GM19099 (cell line): ENCODE results near the gene ADD2.

Source experiments
- POLR2A ChIP-seq: IDR thresholded peaks from 3 replicates; pipeline ENCODE4 v1.6.1; 2011; ENCODE audit warnings: low read depth; ENCODE audit not compliant: insufficient read length; ENCODE audit errors: extremely low read depth

ADD2 gene, protein sequence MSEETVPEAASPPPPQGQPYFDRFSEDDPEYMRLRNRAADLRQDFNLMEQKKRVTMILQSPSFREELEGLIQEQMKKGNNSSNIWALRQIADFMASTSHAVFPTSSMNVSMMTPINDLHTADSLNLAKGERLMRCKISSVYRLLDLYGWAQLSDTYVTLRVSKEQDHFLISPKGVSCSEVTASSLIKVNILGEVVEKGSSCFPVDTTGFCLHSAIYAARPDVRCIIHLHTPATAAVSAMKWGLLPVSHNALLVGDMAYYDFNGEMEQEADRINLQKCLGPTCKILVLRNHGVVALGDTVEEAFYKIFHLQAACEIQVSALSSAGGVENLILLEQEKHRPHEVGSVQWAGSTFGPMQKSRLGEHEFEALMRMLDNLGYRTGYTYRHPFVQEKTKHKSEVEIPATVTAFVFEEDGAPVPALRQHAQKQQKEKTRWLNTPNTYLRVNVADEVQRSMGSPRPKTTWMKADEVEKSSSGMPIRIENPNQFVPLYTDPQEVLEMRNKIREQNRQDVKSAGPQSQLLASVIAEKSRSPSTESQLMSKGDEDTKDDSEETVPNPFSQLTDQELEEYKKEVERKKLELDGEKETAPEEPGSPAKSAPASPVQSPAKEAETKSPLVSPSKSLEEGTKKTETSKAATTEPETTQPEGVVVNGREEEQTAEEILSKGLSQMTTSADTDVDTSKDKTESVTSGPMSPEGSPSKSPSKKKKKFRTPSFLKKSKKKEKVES

DNA sequence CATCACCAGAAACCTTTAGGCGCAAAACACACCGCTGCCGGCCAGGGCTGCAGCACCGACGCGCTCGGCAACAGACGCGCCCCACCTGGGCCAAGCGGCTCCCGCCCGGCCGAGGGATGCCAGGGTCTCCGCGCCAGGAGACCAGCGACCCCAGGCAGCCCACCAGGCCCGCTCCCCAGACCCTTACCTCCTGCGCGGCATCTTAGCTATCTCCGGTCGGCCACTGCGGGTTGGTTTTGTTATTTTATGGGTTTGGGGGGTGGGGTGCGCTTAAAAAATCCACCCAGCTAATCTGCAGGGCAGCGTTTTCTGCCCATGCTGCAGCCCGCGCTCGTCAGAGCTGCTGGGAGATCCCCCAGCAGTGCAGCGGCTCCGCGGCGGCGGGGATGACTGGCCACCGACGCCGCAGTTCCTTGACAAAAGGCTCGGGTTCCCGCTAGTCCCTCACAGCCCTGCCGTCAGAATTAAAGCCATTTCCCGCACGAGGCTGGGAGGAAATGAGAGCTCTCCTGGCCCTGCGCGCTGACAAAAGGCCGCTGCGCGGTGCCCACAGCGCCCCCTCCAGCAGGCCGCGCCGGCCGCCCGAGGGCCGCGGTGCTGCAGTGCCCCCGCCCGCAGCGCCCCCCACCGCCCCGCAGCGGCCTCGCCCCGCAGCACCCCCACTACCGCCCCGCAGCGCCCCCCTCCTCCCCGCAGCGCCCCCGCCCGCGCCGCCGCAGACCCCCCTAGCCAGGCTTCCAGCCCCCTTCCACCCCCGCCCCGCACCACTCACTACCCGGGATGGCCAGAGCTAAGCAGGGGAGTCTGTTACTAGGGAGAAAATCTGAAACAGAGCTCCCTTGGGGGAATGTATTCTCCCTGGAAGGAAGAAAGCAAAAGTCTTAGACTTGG, at the start of gene ADD2:
ADD2 (minus strand) TSS at position 502 of the 891 bp plus-strand sequence. CDS start 61,792 bp downstream, outside the sequence.
- TF ChIP-seq POLR2A: no peak

DNA sequence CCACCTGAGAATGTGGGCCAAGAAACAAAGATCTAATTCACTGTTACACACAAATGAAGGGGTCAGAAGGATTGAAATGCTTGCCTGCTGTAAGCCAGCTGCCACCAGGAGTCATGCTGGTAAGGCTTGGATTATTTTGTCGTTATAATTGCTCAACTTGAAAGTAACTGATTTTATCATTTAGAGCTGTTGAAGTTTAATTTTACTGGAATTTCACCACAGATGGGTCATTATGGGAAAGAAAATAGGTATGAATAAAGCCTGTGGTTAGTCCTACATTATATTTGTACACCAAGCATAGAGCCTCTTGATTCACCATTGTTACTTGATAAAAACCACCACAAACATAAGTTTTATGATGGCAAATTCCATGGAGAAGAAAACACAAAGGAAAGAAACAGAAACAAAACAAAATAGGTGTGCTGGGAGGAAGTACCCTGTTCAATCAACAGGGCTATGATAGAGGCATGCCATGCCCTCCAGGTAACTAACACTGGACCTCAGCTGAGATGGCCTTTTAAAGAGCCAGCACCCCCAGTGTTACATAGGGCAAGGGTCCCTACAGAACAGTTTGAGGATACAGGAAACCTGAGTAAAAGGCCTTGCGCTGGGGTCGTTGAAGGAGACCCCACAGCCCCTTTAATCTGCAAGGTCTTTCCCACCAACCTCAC, 49.4 kb upstream of the ADD2 start:
- no peak for TF ChIP-seq POLR2A

DNA sequence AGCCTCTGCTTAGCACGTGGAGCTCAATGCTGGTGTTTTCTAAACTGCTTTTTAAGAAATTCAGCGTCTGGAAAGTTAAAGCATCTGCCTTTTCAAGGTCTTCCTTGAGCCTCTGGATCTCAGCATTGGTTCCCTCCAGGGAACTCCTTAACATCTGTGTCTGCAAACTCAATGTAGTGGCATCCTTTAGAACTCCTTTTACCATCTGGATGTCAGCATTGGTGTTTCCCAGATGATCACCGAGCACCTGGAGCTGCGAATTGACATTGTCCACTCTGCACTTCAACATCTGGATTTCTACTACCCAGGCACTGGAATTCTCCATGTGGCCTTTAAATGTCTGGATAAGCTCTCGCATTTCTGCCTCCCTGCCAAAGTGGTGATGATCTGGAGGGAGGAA, 48.7 kb upstream of the ADD2 start:
- no peak for TF ChIP-seq POLR2A

DNA sequence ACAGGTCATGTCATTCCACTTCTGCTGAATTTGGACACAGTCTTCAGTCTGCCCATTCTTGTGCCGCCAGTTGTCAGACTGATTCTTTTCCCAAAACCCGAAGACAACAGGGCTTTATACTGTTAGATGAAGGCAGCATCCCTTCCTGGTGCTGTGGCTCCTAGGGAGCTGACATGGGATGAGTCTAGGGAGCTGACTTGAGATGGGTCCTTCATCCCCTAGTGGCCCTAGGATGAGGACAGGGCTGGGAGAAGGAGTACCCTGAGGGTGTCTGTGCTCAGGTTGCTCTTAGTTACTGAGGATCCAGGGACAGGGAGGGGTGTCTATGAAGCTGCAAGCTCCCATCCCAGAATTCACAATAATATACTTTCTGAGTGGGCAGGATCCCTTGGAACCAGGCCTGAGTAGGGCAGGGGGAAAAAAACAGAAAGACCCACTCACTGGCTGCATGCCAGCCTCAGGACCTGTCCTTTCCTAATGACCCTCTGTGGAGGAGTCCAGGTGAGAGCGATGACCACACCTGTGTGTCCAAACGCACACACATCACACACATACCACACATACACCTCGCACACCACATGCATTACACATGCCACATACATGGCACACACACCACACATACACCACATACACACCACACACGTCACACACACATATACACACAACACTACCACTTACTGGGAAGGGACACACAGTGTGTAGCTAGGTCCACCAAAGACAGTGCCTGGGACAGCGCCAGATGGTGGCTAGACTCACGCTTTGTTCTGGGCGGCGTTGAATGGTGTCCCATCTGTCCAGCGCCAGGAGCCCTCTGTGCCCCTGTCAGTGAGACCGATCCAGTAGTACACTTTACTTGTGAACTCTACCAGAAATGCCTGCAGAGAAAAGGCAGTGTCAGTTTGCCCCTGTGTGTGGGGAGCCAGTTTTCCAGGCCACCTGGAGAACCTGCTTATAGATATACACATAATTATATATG, 41.3 kb upstream of the ADD2 start:
- TF ChIP-seq POLR2A: no peak

DNA sequence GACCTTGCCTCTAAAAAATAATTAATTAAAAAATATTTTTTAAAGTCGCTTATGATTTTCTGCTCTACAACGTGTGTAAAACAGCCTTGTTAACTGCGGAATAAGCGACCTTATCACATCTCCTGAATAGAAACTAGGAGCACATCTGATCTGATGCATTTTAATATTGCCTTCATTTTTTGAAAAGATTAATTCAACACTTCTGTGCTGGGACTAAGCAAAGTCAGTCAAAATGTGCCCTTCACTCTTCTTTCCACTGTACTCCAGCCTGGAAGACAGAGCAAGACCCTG, 39.8 kb upstream of the ADD2 start:
- TF ChIP-seq POLR2A: no peak

DNA sequence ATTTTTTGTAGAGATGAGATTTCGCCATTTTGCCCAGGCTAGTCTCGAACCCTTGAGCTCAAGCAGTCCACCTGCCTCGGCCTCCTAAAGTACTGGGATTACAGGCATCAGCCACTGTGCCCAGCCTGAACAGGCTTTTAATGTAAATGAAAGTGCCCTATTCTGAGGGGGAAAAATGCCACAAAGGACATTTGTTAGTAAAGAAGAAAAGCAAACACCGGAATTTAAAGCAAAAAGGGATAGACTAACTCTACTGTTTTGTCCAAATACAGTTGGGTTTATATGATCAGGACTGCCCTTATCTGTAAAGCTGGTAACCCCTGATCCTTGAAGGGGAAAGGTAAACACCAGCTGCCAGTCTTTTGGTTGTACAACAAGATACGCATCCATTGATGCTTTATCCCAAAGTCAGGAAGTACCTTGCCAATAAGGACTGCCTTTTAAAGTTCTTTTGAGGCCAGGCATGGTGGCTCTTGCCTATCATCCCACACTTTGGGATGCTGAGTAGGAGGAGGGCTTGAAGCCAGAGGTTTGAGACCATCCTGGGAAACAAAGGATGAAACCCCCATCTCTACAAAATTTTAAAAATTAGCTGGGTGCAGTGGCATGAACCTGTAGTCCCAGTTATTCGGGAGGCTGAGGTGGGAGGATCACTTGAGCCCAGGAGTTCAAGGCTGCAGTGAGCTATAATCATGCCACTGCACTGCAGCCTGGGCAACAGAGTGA, 39.3 kb upstream of the ADD2 start:
- no peak for TF ChIP-seq POLR2A

DNA sequence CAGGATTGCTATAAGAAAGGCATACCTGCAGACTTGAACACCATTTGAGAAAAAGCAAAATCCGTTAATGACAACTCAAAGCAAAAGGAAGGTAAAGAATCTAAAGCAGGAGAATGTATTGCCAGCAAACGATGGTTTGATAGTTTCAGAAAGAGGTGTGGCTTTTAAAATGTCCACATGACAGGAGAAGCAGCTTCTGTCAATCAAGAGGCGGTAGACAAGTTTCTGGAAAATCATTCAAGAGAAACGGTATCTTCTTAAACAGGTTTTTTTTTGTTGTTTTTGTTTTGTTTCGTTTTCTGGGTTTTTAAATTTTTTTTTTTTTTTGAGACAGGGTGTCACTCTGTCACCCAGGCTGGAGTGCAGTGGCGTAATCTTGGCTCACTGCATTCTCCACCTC, 38.6 kb upstream of the ADD2 start:
- no peak for TF ChIP-seq POLR2A

DNA sequence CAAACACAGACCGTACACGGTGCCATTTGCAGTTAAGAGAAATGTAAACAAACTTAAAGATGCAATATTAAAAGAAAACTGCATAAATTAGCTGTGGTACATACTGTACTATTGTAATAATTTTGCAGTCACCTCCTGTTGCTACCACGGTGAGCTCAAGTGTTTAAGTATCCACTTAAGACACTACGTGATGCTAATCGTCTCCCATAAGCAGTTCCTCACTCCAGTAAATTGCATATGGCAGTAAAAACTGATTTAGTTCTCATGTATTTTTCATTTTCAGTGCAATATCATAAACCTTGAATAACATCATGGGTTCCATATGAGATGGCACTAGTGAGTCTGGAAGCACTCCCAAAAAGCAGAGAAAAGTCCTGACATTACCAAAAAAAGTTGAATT, 38.0 kb upstream of the ADD2 start:
- TF ChIP-seq POLR2A: no peak

DNA sequence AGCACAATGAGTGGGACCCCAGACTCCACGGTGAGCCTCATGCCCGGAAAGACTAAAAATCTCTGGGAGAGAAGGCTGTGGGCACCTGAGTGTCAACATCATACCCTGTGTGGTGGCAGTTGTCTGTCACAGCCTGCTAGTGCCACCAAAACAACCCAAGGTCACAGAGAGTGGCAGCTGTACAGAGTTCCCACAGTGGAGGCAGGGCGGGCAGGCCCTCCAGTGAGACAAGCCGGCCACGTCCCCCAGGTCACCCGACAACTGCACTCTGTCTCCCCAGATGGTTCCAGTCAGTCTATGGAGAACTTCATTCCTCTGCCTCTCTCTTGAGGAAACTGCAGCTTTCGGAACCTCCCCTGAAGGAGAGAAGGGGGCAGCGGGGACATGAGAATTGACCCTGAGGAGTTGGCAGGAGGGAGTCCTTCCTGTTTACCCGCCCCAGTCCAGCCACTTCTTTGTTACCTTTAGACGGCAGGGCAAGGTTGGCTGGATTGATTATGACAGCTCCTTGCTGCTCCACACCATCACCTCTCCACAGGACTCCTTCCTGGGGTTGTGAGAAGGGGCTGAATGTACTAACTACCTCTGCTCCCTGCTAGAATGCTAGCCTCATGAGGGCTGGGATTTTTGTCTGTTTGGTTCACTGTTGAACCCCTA, 33.7 kb upstream of the ADD2 start:
- no peak for TF ChIP-seq POLR2A

DNA sequence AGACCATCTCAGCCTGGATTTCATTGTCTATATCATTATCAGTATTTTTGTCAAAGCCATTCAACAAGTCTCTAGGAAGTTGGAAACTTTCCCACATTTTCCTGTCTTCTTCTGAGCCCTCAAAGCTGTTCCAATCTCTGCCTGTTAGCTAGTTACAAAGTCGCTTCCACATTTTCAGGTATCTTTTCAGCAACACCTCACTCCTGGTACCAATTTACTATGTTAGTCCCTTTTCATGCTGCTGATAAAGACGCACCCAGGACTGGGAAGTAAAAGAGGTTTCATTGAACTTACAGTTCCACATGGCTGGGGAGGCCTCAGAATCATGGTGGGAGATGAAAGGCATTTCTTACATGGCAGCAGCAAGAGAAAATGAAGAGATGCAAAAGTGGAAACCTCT, 31.7 kb upstream of the ADD2 start:
- no peak for TF ChIP-seq POLR2A

DNA sequence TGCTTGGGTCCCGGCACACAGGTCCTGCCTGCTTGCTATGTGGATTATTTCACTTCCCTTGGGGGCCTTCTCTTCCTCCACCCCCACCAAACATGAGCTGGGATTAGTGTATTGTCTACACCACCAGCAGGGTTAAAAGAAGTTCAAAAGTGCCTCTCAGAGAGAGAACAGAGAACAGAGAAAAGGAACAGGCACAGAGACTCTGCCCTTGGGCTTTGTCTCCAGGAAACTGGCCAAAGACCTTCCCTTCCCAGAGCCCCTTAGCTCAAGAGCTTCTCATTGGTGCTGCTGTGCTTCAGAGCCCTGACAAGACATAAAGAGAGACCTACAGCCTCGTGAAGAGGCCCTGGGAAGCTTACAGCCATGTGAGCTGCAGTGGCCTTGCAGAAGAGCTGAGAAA, 29.5 kb upstream of the ADD2 start:
- TF ChIP-seq POLR2A: no peak

DNA sequence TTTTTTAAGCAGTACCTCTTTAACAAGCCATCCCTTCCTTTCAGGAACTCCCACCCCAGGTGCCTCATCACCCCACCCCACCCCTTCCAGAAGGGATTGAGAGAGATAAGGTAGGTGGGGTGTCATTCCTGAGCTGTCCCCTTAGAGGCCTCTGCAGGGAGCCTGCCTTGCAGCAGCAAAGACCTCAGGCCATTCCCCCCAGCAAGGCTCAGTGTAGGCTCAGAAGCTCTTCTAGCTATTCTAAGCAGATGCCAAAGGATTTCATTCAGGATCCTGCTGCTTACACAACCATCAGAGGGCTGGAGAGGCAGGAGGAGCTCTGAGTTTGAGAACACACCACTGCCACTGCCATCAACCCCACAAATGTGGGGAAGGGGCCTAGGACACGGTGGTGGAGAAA, 28.3 kb upstream of the ADD2 start:
- no peak for TF ChIP-seq POLR2A

DNA sequence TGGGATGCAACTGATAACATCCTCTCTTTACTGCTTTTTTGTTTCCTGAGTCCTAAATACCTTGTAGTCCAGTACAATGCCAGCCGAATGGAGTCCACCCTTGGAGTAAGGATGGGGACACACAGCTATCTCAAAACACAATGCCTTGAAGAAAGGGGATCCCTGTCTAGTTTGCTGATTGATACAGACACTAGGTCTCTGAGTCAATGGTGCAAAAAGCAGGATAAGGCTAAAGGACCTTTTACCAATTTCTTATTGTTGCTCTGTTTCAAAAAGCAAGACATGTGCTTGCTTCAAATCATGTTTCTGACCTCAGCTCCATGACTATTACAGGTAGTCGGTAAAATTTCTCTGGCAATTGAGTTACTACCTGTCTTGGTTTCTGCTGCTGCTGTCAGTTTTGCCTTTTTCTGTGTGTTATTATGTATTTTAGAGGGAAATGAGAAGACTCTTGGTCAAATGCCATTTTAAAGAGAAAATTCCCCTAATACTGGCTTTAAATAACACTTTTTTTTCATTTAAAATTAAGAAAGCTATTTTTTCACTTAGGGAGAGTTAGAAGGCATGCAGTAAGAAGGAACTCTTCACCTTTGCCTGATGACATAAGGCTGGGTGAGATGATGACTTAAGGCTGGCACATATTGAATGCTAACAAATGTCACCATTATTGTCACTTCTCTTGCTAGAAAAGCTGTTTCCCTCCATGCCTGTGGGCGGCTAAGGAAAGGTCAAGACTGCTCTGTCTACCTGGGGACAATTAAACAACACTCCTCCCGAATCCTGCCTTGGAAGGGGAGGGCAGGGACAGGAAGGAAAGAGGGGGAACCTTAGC, 27.4 kb upstream of the ADD2 start:
- no peak for TF ChIP-seq POLR2A
